ENCODE results near the gene SUCLG2.

Gene SUCLG2

DNA sequence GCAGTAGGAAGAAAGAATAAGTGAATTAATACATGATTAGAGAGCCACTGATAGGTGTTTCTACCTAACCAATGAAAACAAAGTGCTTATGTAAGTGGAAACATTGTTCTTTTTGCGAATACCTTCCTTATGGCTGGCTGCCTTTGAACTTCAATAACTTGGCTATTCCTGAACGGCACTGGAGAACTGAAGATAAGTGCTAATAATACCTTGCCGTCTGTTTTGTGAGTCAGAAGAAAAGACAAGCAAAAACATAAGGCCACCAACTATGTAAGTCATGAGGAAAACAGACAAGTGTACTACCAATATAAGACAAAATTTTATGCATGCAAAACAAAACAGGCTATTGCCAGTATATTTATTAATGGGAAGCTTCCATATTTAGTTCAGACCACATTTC is 160.6 kb downstream of the SUCLG2 start:
- H3K27ac ChIP-seq: no peak overlapping the region
- TF ChIP-seq, protein P1, sequence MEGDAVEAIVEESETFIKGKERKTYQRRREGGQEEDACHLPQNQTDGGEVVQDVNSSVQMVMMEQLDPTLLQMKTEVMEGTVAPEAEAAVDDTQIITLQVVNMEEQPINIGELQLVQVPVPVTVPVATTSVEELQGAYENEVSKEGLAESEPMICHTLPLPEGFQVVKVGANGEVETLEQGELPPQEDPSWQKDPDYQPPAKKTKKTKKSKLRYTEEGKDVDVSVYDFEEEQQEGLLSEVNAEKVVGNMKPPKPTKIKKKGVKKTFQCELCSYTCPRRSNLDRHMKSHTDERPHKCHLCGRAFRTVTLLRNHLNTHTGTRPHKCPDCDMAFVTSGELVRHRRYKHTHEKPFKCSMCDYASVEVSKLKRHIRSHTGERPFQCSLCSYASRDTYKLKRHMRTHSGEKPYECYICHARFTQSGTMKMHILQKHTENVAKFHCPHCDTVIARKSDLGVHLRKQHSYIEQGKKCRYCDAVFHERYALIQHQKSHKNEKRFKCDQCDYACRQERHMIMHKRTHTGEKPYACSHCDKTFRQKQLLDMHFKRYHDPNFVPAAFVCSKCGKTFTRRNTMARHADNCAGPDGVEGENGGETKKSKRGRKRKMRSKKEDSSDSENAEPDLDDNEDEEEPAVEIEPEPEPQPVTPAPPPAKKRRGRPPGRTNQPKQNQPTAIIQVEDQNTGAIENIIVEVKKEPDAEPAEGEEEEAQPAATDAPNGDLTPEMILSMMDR (conservative IDR thresholded peaks at IDR 0.05): no peak
- no peak for TF ChIP-seq ZFX (IDR thresholded peaks at IDR 0.05)

DNA sequence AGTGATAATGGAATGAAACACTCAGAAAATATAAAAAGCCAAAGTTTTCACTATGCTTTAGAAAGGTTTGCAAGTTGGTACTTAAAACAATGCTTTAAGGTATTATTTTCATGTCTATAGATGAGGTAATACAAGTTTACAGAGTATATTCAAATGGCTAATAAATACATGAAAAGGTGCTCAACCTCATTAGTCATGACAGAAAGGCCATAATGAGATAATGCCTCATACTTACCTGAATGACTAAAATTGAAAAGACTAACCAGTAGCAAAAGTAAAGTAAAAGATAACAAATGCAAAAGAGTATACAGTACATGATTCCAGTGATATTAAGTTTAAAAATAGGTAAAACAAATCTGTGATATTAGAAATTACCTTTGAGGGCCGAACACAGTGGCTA is 163.8 kb downstream of the SUCLG2 start:
- TF ChIP-seq, protein P1 (conservative IDR thresholded peaks at IDR 0.05): no peak
- TF ChIP-seq ZFX (IDR thresholded peaks at IDR 0.05): no peak
- no peak overlapping the region for H3K27ac ChIP-seq

DNA sequence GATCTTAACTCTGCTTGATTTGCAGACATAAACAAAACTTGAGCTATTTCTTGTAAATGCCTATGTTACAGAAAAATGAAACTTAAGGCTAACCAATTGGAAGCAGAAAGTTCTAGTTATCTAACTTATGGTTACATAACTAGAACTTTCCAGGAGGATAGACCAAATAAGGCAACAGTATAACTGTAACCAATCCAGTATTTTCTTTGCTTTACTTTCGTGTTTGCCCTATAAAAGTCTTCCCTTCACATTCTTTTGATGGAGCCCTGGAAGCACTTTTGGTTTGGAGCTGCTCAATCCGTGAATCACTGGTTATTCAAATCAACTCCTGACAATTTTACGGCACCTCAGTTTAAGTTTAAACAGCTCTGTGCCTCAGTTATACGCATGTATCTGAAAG is 164.6 kb downstream of the SUCLG2 start:
- no peak overlapping the region for H3K27ac ChIP-seq
- no peak for TF ChIP-seq ZFX (IDR thresholded peaks at IDR 0.05)
- TF ChIP-seq, protein P1 (conservative IDR thresholded peaks at IDR 0.05): no peak

DNA sequence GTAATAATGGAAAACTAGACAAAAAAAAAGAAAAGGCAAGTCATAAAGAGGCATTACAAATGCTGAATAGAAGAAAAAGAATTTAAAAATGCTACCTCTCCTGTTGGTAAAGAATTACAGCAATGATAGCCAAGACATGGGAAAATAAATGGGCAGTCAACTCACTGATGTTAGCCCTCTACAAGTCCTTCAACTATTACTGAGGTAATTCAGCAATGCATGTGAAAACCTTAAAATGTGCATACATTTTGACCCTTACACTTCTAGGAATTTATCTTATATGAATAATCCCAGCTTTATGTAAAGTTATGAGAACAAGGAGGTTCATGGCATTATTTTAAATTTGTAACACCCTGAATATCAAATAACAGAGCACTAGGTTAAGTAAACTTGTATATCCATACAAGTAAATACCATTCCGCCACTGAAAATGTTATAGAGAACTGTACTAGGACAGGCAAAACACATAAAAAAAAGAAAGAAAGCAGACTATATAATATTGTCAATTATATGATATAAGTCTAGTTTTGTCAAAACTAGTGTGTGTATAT is 166.8 kb downstream of the SUCLG2 start:
- H3K27ac ChIP-seq: no peak overlapping the region
- TF ChIP-seq ZFX (IDR thresholded peaks at IDR 0.05): no peak
- TF ChIP-seq, protein P1 (conservative IDR thresholded peaks at IDR 0.05): no peak

DNA sequence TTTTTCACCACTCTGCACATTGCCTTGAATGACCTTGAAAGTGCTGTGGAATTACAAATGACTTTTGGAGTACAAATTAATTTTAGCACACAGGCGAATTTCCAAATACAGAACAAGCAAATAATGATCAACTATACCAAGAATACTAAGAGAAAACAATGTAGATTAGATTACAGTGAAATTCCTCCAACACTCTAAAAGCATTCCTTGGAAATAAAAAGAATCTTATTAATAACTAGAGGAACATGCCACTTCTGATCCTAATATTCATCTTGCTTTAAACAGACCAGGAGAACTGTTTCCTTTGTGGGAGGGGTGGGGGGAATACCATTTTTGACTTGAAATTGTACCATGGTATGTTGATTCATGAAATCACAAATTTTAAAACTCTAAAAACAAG is 167.5 kb downstream of the SUCLG2 start:
- TF ChIP-seq, protein P1 (conservative IDR thresholded peaks at IDR 0.05): no peak
- TF ChIP-seq ZFX (IDR thresholded peaks at IDR 0.05): no peak
- no peak overlapping the region for H3K27ac ChIP-seq

DNA sequence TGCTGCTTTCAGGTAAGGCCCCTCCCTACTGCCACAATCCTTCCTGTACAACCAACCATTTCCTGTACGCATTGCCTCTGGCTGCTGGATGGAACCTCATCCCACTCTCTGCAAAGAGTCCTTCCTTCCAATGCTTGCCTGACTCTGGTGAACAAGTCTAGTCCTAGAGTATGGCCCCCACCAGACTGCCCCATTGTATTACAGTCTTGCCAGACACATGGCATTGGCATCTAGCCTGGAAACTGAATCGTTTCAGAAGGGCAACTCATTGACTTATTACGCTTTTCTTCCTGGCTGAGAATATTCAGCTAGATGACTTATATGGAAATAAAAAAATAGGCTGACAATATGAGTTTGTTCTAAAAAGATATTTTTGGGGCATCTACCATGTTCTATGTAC is 170.3 kb downstream of the SUCLG2 start:
- TF ChIP-seq, protein P1 (conservative IDR thresholded peaks at IDR 0.05): no peak
- TF ChIP-seq ZFX (IDR thresholded peaks at IDR 0.05): no peak
- no peak overlapping the region for H3K27ac ChIP-seq

DNA sequence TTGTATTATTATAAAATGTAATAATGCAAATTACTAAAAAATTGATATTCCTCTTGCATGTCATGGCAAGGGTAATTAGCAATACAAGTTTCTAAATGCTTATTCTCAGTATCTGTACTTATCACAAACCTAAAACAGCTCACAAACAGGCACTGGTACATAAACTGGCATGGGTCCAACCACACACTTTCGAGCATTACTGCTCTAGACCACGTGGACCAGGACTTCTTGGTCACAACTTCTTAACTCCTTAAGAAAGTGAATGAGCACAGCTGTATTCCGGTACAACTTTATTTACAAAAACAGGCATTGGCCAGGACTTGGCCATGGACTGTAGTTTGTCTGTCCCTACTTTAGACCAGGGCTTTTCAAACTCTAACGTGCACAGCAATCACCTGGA is 173.3 kb downstream of the SUCLG2 start:
- H3K27ac ChIP-seq: no peak overlapping the region
- TF ChIP-seq, protein P1 (conservative IDR thresholded peaks at IDR 0.05): no peak
- no peak for TF ChIP-seq ZFX (IDR thresholded peaks at IDR 0.05)

Data from C4-2B (cell line).